Small intestine (tissue), 7 donors: ENCODE measurements around the gene CCZ1B. TPM values are rescaled to one million over a fixed set of nuclear protein-coding genes. Genes with fewer than 3 reads are reported as not detected.
"Not testable (repeated sequence)": the region's sequence is repeated elsewhere in the genome, so short reads cannot be mapped to it uniquely, and the experiment has no call there.

Experiments
- DNase-seq, 2 donors: peaks; one replicate each; pipeline versions ENCODE4 v3.0.0 to v3.0.0-alpha.2; 2013
- FAIRE-seq: peaks from 2 replicates; lab custom pipeline; 2012; peaks lifted over from hg19 to GRCh38; lab: Jason Lieb, UNC
- H3K27ac ChIP-seq, 3 donors: one replicate each; pipeline ENCODE4 v1.5.1; 2013; ENCODE audit warnings: low read length in 2 of 3, mild to moderate bottlenecking in 2 of 3, control low read depth in 1 of 3, inconsistent platforms in 1 of 3, low read depth in 1 of 3, moderate library complexity in 1 of 3
- H3K27me3 ChIP-seq, 3 donors: one replicate each; pipeline ENCODE4 v1.6.1; 2013; ENCODE audit warnings: low read length in 3 of 3, inconsistent platforms in 1 of 3; ENCODE audit not compliant: control insufficient read depth in 3 of 3, insufficient read depth in 3 of 3
- H3K36me3 ChIP-seq, 3 donors: one replicate each; pipeline ENCODE4 v1.6.1; 2013; ENCODE audit warnings: low read length in 3 of 3, inconsistent platforms in 1 of 3, low read depth in 1 of 3, mild to moderate bottlenecking in 1 of 3, moderate library complexity in 1 of 3; ENCODE audit not compliant: control insufficient read depth in 3 of 3, insufficient read depth in 2 of 3
- H3K4me1 ChIP-seq, 3 donors: one replicate each; pipeline ENCODE4 v1.6.1; 2013; ENCODE audit warnings: low read length in 2 of 3, inconsistent platforms in 1 of 3, low read depth in 1 of 3, mild to moderate bottlenecking in 1 of 3, moderate library complexity in 1 of 3; ENCODE audit not compliant: control insufficient read depth in 3 of 3, insufficient read depth in 2 of 3
- H3K4me3 ChIP-seq, 3 donors: one replicate each; pipeline ENCODE4 v1.5.1; 2013; ENCODE audit warnings: low read length in 3 of 3, control low read depth in 1 of 3, inconsistent platforms in 1 of 3, low read depth in 1 of 3, mild to moderate bottlenecking in 1 of 3, moderate library complexity in 1 of 3
- H3K9me3 ChIP-seq, 2 donors: one replicate each; pipeline ENCODE4 v1.6.1; 2013; ENCODE audit warnings: low read depth in 1 of 2, low read length in 1 of 2; ENCODE audit not compliant: control insufficient read depth in 2 of 2, insufficient read depth in 1 of 2
- WGBS, 3 donors: extraction: QIAGEN DNeasy Blood & Tissue Kit; methylation state at CpG; one replicate each; pipeline ENCODE4 v1.1.7; 2013; 5-methylcytosine and 5-hydroxymethylcytosine counted together
- polyA plus RNA-seq, 4 donors: library from polyadenylated mRNA; stranded (reverse) in 3 of 4; unstranded in 1 of 4; fragments of 200-250 nt in 3 of 4; fragments of 120-200 nt in 1 of 4; gene quantifications; one replicate each; pipeline versions ENCODE4 v1.2.1 to v1.2.3, GENCODE V29; 2013
- donor health status: healthy with polysubstance abuse.
- donor health status: control.
- donor health status: control.
- donor health status: Bipolar disorder and iron deficiency.
- donor health status: healthy.

Gene CCZ1B
- polyA plus RNA-seq, 4 donors: 20.5 to 50.8 (median 32.3) TPM

DNA sequence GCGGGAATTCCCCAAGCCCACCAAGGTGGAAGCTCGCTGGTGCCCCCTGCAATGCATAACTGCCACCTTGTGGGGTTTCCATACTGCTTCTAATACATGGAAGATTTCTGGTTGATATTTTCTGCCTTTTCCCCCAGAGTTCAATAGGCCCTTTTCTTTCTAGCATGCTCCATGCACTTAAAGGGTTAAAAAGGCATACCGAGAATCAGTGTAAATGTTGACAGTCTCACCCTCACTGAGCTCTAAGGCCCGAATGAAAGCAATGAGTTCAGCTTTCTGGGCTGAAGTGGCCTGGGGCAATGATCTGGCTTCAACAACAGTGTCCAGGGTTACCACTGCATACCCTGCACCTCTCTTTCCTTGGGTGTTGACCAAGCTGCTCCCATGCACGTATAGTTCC, 17.0 kb upstream of the CCZ1B start:
- not testable (repeated sequence) for H3K27ac ChIP-seq, DNase-seq, H3K27me3 ChIP-seq, FAIRE-seq, H3K9me3 ChIP-seq, H3K4me1 ChIP-seq, H3K4me3 ChIP-seq, H3K36me3 ChIP-seq
- WGBS, 3 donors: 27 to 36% (median 29%) methylated on average over 5 of the region's 5 CpGs

DNA sequence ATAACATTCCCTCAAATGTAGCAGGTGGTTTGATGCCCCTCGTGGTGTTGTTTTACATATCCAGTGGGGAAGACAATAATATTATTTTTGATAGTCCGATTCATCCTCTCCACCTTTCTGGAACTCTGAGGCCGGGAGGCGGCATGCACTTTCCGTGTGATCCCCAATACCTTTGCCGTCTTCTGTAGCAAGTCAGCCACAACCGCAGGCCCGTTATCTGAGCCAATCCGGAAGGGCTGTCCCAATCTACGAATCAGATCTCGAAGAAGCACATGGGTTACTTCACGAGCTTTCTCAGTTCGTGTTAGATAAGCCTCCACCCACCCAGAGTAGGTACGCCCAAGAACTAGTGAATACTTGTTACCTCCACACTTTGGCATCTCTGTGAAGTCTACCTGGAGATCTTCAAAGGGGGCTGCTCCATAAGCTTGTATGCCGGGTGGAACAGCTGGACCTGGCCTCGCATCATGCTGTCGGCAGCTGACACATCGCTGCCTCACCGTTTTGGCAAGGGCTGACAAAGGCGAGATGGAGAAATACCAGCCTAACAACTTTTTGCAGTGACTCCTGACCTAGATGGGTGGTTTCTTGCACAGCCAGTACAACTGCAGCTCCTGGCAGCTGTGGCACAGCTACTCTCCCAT, 16.3 kb upstream of the CCZ1B start:
- DNase-seq, H3K4me1 ChIP-seq, FAIRE-seq, H3K36me3 ChIP-seq, H3K9me3 ChIP-seq, H3K27me3 ChIP-seq, H3K27ac ChIP-seq, H3K4me3 ChIP-seq: not testable (repeated sequence)
- WGBS, 3 donors: 40 to 64% (median 53%) methylated on average over 20 of the region's 20 CpGs

- H3K27ac ChIP-seq, H3K4me1 ChIP-seq, FAIRE-seq, H3K4me3 ChIP-seq, DNase-seq, H3K9me3 ChIP-seq, H3K27me3 ChIP-seq, H3K36me3 ChIP-seq: not testable (repeated sequence)
- WGBS, 3 donors: 82 to 88% (median 82%) methylated on average over 10 of the region's 10 CpGs
Measured at GRCh38 chr7:6837081-6837480, 11.0 kb upstream of the CCZ1B start.

- H3K9me3 ChIP-seq, DNase-seq, FAIRE-seq, H3K27me3 ChIP-seq, H3K4me3 ChIP-seq, H3K4me1 ChIP-seq, H3K36me3 ChIP-seq, H3K27ac ChIP-seq: not testable (repeated sequence)
- 55 to 84% (median 72%) methylated on average over 3 of the region's 3 CpGs for WGBS, 3 donors
Measured at GRCh38 chr7:6835521-6835920, 9.4 kb upstream of the CCZ1B start.

DNA sequence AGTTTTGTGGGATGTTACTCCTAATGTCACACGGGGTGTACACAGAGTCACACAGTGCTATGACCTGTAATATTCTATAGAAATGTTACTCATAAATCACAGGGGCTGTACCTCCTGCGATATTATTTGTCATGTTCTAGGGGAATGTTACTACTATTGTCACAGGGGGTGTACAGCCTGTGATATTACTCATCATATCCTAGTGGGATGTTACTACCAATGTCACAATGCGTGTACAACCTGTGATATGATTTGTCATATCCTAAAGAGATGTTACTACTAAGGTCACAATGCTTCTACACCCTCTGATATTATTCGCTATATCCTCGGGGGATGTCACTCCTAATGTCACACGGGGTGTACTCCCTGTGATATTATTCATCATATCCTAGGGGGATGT, 7.6 kb upstream of the CCZ1B start:
- H3K27ac ChIP-seq: no peak overlapping the region
- H3K27me3 ChIP-seq: no peaks in the 10 kb centered on the region
- no peaks in the 10 kb centered on the region for H3K4me1 ChIP-seq
- no peak overlapping the region for H3K4me3 ChIP-seq
- 86 to 88% (median 86%) methylated on average over 6 of the region's 6 CpGs for WGBS, 3 donors
- FAIRE-seq (no peak), DNase-seq (no peak)
- H3K36me3 ChIP-seq: no peaks in the 10 kb centered on the region
- H3K9me3 ChIP-seq: no peaks in the 10 kb centered on the region

DNA sequence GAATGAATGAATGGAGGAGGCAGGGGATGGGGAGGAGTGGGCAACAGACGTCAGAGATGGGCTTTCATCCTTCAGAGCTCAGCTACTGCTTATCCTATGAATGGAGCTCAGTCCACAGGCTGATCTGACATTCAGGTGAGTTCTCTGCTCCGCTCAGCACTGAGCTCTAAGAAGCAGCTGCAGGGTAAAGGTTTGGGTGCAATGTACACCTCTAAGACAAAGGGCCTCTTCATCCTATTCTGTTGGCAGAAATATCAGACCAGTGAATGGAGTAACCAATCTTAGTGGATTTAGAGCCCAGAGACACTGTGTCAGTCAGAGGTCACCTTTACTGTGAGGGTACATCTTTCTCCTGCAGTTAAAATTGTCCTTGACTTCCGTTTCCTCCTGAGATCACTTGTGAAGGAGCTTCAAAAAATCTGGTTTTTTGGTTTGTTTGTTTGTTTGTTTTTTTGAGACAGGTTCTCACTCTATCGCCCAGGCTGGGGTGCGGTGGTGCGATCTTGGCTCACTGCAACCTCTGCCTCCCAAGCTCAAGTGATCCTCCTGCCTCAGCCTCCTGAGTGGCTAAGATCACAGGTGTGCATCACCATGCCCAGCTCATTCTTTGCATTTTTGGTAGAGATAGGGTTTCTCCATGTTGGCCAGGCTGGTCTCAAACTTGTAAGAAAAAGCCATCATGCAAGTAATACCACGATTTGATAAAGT, 5.1 kb upstream of the CCZ1B start:
- 36 to 65% (median 43%) methylated on average over 7 of the region's 7 CpGs for WGBS, 3 donors
- H3K27me3 ChIP-seq: no peaks in the 10 kb centered on the region
- H3K9me3 ChIP-seq: no peaks in the 10 kb centered on the region
- no peak for FAIRE-seq
- H3K36me3 ChIP-seq: no peaks in the 10 kb centered on the region
- DNase-seq: peak in 1 of 2 donors; percentile 25
- H3K4me1 ChIP-seq: no peaks in the 10 kb centered on the region
- no peak overlapping the region for H3K27ac ChIP-seq
- no peak overlapping the region for H3K4me3 ChIP-seq

DNA sequence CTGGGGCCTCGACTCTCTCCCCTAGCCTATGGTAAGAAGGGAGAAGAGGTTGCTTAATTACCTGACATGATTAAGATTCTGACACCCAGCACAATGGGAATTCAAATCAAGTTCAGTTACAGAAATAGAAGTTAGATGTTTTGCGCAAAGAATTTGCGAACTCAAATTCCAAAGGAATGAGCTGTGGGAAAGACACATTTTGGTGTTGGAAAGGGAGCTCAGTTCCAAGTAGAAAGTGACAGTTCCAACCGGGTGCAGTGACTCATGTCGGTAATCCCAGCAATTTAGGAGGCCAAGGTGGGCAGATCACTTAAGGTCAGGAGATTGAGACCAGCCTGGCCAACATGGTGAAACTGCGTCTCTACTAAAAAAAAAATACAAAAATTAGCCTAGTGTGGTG, 4.0 kb upstream of the CCZ1B start:
- not testable (repeated sequence) for H3K27me3 ChIP-seq, H3K4me1 ChIP-seq, H3K27ac ChIP-seq, DNase-seq, H3K36me3 ChIP-seq, FAIRE-seq, H3K9me3 ChIP-seq, H3K4me3 ChIP-seq
- WGBS, 3 donors: 71 to 81% (median 78%) methylated on average over 6 of the region's 6 CpGs

DNA sequence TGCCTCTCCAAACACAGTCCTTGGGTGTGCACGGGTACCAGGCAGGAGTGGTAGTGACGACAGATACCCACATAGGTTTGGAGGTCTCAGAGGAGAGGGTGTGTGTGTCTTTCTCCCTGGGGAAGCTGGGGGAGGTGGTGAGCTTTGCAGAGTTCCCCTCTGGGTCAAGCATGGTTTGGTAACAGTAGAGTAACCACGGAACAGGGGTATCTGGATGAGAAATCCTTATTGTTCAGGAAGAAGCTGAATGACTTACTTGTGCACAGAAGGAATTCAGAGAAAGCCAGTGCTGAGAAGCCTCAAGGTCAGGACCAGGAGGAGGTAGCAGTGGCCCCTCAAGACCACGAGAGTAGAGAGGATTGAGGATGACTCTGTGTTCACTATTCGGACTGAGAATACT, 3.5 kb upstream of the CCZ1B start:
- FAIRE-seq, H3K27me3 ChIP-seq, H3K27ac ChIP-seq, H3K4me3 ChIP-seq, H3K9me3 ChIP-seq, H3K36me3 ChIP-seq, DNase-seq, H3K4me1 ChIP-seq: not testable (repeated sequence)
- WGBS, 3 donors: 71 to 76% (median 72%) methylated on average over 3 to 4 of the region's 5 CpGs
